Upper lobe of left lung (tissue), 6 donors: ENCODE results near the gene TBX1. TPM values are rescaled to one million over a fixed set of nuclear protein-coding genes. Genes with fewer than 3 reads are reported as not detected.

Experiments
- ATAC-seq, 2 donors: fragments of 200-7000 bp; cut with Tn5 transposase; one replicate each; pipeline ENCODE4 v1.9.1; 2022; ENCODE audit warnings: mild to moderate bottlenecking in 2 of 2, moderate library complexity in 2 of 2; ENCODE audit not compliant: low FRiP score in 2 of 2
- DNase-seq, 2 donors: peaks; one replicate each; pipeline ENCODE4 v3.0.0-alpha.2; 2019 to 2020
- H3K27ac ChIP-seq, 4 donors: fragments of 200-600 bp; sonication (generic); one replicate each; pipeline ENCODE4 v1.5.1; 2016 to 2019
- H3K27me3 ChIP-seq, 4 donors: fragments of 200-600 bp; sonication (generic); one replicate each; pipeline ENCODE4 v1.5.1; 2017 to 2019
- H3K36me3 ChIP-seq, 4 donors: fragments of 200-600 bp; sonication (generic); one replicate each; pipeline ENCODE4 v1.5.1; 2016 to 2019
- H3K4me1 ChIP-seq, 4 donors: fragments of 200-600 bp; sonication (generic); one replicate each; pipeline ENCODE4 v1.5.1; 2018 to 2019
- H3K4me3 ChIP-seq, 4 donors: fragments of 200-600 bp; sonication (generic); one replicate each; pipeline ENCODE4 v1.5.1; 2017 to 2019; ENCODE audit warnings: mild to moderate bottlenecking in 2 of 4, moderate library complexity in 1 of 4
- H3K9me3 ChIP-seq, 4 donors: fragments of 200-600 bp; sonication (generic); one replicate each; pipeline ENCODE4 v1.5.1; 2018 to 2019
- EP300 ChIP-seq, 4 donors: sonication (generic); formaldehyde crosslinking; IDR thresholded peaks; one replicate each; pipeline ENCODE4 v1.5.1; 2017; ENCODE audit warnings: antibody characterized with exemption in 4 of 4, control low read depth in 2 of 4
- POLR2A ChIP-seq, 4 donors: fragments of 450-650 bp; IDR thresholded peaks; one replicate each; pipeline ENCODE4 v1.5.1; 2016 to 2017; ENCODE audit warnings: antibody characterized with exemption in 4 of 4, mild to moderate bottlenecking in 2 of 4
- POLR2AphosphoS5 ChIP-seq, 2 donors: sonication (generic); formaldehyde crosslinking; IDR thresholded peaks; one replicate each; pipeline ENCODE4 v1.5.1; 2017; ENCODE audit warnings: antibody characterized with exemption in 2 of 2
- WGBS, 2 donors: methylation state at CpG; one replicate each; pipeline ENCODE4 v1.1.5; 2017 to 2018; 5-methylcytosine and 5-hydroxymethylcytosine counted together
- total RNA-seq, 6 donors: library from RNA; depleted of rRNA in 4 of 6; stranded (reverse); fragments of >200 nt in 4 of 6; gene quantifications; one replicate each; pipeline versions ENCODE4 v1.1.0 to v1.2.1, GENCODE V29; 2016 to 2021
- TF ChIP-seq, protein P1 (sequence below), 6 experiments: fragments of 450-650 bp in 4 of 6; fragments of 200-600 bp in 2 of 6; sonication (generic) in 2 of 6; IDR thresholded peaks; one replicate each; pipeline ENCODE4 v1.5.1; 2016 to 2019; ENCODE audit warnings: antibody characterized with exemption in 6 of 6
- donor health status: DM: no; HTN: no; CAD: no; lungs with moderate emphysema.
- donor health status: DM: no; HTN: yes; CAD: no; lungs with severe emphysema.

The TBX1 gene
- total RNA-seq, 6 donors from 2014 or later, result 1.0 to 12.2 (median 5.4) TPM

GRCh38 chr22:19782533-19782932, 22.0 kb downstream of the TBX1 start:
- Histone ChIP-seq H3K36me3 (no peaks in the 10 kb centered on the region), H3K27me3 (no peaks in the 10 kb centered on the region), H3K9me3 (no peaks in the 10 kb centered on the region), H3K27ac (no peak overlapping the region), H3K4me3 (no peak overlapping the region), H3K4me1 (no peaks in the 10 kb centered on the region)
- DNase-seq, result no peak
- WGBS, 2 donors, result 86 to 94% methylated on average over 1 of the region's 1 CpG
- no peak for ATAC-seq
- TF ChIP-seq, protein P1, sequence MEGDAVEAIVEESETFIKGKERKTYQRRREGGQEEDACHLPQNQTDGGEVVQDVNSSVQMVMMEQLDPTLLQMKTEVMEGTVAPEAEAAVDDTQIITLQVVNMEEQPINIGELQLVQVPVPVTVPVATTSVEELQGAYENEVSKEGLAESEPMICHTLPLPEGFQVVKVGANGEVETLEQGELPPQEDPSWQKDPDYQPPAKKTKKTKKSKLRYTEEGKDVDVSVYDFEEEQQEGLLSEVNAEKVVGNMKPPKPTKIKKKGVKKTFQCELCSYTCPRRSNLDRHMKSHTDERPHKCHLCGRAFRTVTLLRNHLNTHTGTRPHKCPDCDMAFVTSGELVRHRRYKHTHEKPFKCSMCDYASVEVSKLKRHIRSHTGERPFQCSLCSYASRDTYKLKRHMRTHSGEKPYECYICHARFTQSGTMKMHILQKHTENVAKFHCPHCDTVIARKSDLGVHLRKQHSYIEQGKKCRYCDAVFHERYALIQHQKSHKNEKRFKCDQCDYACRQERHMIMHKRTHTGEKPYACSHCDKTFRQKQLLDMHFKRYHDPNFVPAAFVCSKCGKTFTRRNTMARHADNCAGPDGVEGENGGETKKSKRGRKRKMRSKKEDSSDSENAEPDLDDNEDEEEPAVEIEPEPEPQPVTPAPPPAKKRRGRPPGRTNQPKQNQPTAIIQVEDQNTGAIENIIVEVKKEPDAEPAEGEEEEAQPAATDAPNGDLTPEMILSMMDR (IDR thresholded peaks at IDR 0.05), result no peak
- TF ChIP-seq POLR2AphosphoS5 (IDR thresholded peaks at IDR 0.05) (no peak), POLR2A (IDR thresholded peaks at IDR 0.05) (no peak), EP300 (IDR thresholded peaks at IDR 0.05) (no peak)

GRCh38 chr22:19783586-19784383, 23.2 kb downstream of the TBX1 start:
- no peak overlapping the region for H3K4me3 ChIP-seq
- H3K9me3 ChIP-seq, result no peaks in the 10 kb centered on the region
- no peaks in the 10 kb centered on the region for H3K4me1 ChIP-seq
- WGBS, 2 donors, result 70 to 78% methylated on average over 15 to 24 of the region's 24 CpGs
- H3K36me3 ChIP-seq, result no peaks in the 10 kb centered on the region
- H3K27ac ChIP-seq, result no peak overlapping the region
- no peaks in the 10 kb centered on the region for H3K27me3 ChIP-seq
- TF ChIP-seq EP300 (IDR thresholded peaks at IDR 0.05) (no peak), POLR2A (IDR thresholded peaks at IDR 0.05) (no peak), POLR2AphosphoS5 (IDR thresholded peaks at IDR 0.05) (no peak)
- TF ChIP-seq, protein P1 (IDR thresholded peaks at IDR 0.05), result no peak
- DNase-seq (peak in 1 of 2 donors; percentile 50), ATAC-seq (no peak)

DNA sequence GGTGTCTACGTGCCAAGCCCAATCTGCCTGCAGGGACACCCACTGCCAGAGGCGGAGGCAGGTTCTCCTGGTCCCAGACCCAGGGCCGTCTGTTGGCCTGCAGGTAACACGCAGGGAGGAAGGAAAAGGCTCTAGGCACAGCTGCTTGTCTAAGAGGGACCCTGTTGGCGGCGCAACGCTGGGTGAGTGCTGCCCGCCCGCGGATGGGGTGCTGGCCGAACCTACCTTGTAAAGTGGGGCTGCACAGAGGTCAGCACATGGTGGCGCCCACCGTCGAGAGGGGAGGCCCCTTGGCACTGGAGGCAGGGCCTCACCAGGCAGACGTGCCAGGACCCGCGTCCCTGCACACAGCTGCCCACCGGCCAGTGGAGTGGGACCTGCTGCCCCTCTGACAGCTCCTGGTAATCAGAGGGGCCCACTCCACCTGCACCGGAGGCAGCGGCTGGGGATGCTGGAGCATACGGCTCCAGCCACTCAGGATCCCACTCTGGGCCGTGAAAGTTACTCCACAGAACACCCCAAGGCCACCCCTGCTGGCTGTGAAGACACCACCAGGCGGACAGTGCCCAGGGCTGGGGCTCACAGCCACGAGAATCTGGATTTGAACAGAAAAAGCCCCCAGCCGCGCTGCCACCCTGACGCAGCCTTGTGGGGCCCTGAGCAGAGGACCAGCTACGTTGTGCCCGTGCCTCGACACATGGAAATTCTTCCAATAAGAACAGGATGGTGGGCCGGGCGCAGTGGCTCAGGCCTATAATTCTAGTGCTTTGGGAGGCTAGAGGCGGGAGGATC, 24.0 kb downstream of the TBX1 start:
- Histone ChIP-seq H3K9me3 (no peaks in the 10 kb centered on the region), H3K4me1 (no peaks in the 10 kb centered on the region), H3K36me3 (no peaks in the 10 kb centered on the region), H3K4me3 (no peak overlapping the region), H3K27me3 (no peaks in the 10 kb centered on the region), H3K27ac (no peak overlapping the region)
- WGBS, 2 donors, result 88 to 91% methylated on average over 11 to 29 of the region's 33 CpGs
- peak in 1 of 2 donors; percentile 70 for DNase-seq
- no peak for ATAC-seq
- TF ChIP-seq POLR2AphosphoS5 (IDR thresholded peaks at IDR 0.05) (no peak), POLR2A (IDR thresholded peaks at IDR 0.05) (no peak), EP300 (IDR thresholded peaks at IDR 0.05) (no peak)
- TF ChIP-seq, protein P1 (IDR thresholded peaks at IDR 0.05), result no peak

GRCh38 chr22:19785461-19786263, 25.1 kb downstream of the TBX1 start:
- WGBS, 2 donors, result 83 to 86% methylated on average over 12 to 18 of the region's 22 CpGs
- H3K9me3 ChIP-seq, result no peaks in the 10 kb centered on the region
- no peak overlapping the region for H3K4me3 ChIP-seq
- no peak for DNase-seq
- ATAC-seq, result no peak
- no peak overlapping the region for H3K27ac ChIP-seq
- H3K27me3 ChIP-seq, result no peaks in the 10 kb centered on the region
- TF ChIP-seq EP300 (IDR thresholded peaks at IDR 0.05) (no peak), POLR2A (IDR thresholded peaks at IDR 0.05) (no peak), POLR2AphosphoS5 (IDR thresholded peaks at IDR 0.05) (no peak)
- TF ChIP-seq, protein P1 (IDR thresholded peaks at IDR 0.05), result no peak
- no peaks in the 10 kb centered on the region for H3K4me1 ChIP-seq
- H3K36me3 ChIP-seq, result no peaks in the 10 kb centered on the region
